AG20443 (cell line): ENCODE measurements around the gene YTHDF1.
"Not testable (repeated sequence)": the region's sequence is repeated elsewhere in the genome, so short reads cannot be mapped to it uniquely, and the experiment has no call there.

ENCODE experiments used
- DNase-seq: peaks from one replicate; pipeline ENCODE4 v3.0.0; 2012; ENCODE audit warnings: low spot score, mixed read lengths

Gene YTHDF1

DNA sequence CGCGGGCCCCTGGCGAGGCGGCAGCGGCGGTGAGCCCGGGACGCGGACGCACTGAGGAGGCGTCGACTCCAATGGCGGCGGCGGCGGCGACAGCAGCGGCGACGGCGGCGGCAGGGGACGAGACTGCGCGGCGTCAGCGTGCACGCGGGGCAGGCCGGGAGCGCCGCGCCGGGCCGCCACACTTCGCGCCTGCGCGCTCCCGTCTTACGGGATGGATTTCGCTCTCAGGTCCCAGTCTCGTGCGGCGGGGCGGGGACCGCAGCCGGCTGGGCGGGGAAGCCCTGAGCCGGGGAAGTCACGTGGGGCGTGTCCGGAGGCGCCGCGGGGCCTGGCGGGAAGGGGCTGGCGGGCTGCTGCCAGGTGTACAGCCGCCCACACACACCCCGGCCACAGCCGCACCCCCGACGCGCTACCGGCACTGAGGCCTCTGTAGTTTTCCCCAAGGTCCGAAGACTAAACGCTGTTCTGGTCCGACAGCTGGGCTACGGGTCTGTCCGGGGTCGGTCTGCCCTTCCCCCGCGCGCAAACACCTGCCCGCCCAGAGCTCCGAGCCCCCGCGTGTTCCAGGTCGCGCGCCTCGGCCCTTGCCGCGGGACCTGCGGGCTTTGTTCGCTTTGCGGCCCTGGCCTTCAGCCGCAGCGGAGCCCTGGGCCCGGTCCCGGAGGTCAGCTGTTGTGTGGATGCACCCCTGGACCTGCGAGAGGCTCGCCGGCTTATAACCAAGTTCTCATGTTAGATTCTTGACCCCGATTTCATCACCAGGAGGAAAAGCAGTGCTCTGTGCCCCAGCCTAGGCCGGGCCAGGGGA lies at the start of gene YTHDF1:
TSS of gene YTHDF1 (minus strand) at position 91 of the 808 bp plus-strand sequence. CDS start 239 bp downstream, outside the sequence.
- DNase-seq: peak; percentile 100

DNA sequence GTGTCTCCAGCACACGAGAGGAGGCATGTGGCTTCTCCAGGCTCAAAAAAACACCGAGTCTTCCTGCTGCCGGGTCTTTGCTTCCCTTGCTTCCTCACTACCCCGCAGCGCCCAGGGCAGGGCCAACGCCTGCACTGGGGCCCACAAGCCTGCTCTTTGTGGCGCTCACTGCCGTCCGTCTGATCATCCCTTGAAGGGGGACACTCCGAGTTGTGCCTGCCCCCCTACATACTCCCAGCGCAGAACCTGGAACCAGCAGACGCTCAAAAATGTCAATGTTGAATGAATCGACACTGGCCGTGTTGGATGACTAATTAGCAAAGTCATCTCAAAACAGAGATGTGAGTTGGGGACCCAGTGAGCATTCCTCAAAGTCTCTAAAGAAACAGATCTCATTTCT lies 48.6 kb upstream of the YTHDF1 start:
- no peak for DNase-seq

DNA sequence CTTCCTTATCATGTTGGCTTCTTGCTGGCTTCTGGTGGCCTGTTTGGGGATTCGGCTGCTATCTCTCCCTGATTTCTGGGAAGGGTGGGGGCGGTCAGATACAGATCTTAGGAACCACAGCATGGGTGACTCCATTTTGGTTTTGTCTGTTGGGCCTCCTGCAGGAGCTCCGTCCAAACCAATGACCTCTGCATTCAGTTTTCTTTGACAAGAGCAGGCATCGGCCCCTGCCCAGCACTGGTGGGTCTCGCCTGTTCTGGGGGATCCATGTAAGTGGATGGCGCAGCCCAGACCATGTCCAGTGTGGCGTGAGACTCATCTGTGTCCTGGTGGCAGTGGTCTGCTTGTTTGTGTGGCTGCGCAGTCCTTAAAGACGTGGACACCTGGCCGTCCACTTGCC lies 48.1 kb upstream of the YTHDF1 start:
- no peak for DNase-seq

DNA sequence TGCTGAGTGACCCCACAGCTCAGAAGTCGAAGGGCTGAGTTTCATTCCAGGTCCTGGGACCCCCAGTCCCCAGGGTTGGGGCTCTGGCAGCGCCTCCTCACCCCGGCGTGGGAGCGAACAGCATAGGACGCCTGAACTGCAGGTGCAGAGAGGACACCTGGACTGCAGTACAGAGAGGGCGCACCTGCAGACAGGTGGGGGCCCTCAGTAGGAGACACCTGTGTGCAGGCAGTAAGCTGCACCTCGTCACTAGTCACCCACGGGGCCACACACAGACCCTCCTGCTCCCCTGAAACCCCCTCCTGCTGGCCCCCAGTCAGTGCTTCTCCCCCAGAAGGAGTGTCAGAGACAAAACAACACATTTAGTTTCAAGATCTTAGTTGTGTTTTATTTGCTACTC lies 46.9 kb upstream of the YTHDF1 start:
- DNase-seq: no peak

DNA sequence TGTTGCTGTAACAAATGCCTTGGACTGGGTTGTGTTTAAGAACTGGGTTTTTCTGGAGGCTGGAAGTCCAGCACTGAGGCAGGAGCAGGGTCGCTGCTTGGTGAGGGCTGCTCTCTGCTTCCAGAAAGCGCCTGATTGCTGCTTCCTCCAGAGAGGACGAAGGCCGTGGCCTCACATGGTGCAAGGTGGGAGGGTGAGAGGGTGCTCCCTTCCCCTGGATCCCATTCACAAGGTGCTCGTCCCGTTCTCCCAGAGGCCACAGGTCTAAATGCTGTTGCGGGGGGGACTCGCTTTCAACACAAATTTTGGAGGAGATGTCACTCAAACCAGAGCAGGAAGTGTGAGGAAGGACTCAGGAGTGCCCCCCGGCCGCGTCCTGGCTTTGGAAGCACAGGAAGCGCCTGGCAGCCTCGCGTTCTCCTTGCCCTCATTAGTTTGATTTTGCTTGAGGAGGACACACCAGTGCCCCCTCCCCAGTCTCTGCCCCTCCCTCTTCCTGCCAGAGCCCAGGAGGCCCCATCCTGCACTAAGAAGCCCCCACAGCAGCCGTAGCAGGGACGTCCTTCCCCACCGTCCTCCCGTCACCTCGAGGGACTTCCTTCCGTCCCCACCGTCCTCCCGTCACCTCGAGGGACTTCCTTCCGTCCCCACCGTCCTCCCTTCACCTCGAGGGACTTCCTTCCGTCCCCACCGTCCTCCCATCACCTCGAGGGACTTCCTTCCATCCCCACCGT lies 46.0 kb upstream of the YTHDF1 start:
- DNase-seq: no peak

DNA sequence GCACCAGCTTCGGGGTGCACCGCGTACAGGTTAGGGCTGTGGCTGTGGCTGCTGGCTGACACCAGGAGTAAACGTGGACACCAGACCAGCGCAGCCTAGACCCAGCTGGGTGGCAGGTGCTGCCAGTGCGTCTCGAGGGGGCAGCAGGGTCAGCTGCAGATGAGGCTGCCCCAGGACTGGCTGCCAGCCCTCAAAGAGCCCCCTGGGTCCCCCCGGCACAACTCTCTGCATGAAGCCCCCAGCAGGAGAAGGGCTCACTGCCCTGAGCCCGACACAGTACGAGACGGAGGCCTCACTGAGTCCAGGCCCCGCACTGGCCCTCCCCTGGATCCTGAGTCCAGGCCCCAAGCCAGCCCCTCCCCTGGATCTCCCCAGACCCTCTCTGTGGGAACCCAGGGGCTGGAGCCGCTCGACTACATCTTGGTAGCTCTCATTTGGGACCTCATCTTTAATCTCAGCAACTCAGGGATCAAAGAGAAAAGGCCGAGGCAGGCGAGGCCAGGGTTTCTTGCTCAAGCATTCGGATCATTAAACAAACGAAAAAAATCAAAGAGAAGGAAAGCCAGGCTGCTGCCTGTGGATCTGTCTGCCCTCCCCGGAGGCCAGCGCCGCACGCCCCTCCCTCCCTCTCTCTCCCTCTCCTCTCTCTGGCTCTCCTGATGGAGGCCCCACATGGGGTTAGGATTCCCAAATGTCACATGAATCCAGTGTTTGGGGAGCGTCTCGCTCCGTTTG lies 45.3 kb upstream of the YTHDF1 start:
- DNase-seq: no peak

DNA sequence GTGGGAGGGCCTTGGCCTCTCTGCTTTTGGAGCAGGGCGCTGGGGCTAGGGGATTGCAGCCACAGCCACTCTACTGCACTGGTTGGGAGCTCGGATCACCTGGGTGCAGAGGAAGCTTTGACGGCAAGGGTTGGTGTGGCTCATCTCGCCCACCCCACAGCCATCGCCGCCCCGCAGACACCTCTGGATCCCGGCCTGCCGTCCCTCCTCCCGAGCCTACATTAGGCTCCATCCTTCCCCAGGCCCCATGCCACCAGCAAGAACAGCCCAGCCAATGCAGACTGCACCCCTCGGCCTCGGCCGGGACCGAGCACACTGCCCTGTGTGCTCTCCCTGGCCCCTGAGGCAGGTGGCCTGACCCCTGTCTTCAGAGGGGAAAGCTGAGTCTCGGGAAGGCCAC lies 44.6 kb upstream of the YTHDF1 start:
- DNase-seq: no peak

DNA sequence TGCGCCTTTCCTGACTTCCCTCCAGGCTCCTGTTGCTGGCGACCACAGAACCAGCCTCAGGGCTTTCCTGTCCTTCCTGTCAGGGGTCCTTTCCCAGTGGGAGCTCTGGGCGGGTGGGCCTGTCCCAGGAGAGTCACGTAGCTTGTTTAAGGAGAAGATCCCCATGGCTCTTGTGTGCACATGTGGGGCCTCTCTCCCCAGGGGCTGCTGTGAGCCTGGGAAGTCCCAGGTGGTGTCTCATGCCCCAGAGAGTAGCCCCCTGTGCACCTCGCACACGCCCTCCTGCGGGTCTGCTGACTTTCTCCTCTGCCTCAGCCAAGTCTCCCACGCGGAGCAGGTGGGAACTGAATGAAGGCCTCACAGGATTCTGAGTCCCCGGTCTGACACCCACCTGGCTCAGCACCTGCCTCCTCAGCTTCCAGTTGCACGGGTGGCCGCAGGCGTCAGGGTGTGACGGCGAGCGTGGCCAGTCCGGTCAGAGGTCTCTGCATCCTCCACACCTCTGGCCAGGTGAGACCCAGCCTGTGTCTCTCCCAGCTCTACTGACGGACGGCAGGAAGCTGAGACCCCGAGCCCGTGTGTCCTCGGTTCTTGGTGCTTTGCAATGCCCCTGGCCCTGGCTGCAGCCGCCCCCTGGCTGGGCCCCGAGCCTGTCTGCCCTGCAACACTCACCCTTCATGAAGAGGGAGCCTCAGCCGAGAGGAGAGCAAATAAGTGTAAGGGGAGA lies 44.0 kb upstream of the YTHDF1 start:
- DNase-seq: no peak

DNA sequence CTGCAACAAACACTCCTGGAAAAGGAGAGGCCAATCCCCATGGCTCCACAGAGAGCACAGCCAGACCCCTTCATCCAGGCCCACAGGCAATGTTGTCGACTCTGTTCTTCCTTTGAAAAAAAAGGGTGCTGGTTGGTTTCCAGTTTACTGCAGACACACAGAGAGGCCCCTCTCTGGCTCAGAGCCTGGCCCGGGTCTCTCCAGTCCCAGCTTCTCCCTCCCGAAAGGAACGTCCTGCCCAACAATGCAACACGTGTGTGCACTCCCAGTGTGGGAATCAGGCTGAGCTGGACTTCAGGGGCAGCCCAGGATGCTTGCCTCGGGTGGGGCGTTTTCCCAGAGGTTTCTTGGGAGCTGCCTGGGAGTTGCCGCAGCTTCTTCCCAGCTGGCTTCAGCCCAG lies 42.9 kb upstream of the YTHDF1 start:
- no peak for DNase-seq

DNA sequence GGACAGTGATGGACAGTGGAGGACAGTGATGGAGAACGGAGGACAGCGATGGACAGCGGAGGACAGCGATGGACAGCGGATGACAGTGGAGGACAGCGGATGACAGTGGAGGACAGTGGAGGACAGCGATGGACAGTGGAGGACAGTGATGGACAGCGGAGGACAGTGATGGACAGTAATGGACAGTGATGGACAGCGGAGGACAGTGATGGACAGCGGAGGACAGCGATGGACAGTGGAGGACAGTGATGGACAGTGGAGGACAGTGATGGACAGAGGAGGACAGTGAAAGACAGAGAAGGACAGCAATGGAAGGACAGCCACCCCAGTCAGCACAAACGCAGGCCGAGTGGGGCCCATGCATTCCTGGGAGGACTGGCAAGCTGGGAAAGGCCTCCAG lies 41.7 kb upstream of the YTHDF1 start:
- no peak for DNase-seq

DNA sequence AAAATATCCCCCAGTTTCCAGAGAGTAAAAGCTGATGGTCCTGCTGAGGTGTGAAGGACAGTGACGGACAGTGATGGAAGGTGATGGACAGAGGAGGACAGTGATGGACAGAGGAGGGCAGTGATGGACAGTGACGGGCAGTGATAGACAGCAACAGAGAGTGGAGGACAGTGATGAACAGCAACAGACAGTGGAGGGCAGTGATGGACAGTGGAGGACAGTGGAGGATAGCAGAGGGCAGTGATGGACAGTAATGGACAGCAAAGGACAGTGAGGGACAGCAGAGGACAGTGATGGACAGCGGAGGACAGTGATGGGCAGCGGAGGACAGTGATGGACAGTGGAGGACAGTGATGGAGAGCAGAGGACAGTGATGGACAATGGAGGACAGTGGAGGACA lies 41.0 kb upstream of the YTHDF1 start:
- no peak for DNase-seq

DNA sequence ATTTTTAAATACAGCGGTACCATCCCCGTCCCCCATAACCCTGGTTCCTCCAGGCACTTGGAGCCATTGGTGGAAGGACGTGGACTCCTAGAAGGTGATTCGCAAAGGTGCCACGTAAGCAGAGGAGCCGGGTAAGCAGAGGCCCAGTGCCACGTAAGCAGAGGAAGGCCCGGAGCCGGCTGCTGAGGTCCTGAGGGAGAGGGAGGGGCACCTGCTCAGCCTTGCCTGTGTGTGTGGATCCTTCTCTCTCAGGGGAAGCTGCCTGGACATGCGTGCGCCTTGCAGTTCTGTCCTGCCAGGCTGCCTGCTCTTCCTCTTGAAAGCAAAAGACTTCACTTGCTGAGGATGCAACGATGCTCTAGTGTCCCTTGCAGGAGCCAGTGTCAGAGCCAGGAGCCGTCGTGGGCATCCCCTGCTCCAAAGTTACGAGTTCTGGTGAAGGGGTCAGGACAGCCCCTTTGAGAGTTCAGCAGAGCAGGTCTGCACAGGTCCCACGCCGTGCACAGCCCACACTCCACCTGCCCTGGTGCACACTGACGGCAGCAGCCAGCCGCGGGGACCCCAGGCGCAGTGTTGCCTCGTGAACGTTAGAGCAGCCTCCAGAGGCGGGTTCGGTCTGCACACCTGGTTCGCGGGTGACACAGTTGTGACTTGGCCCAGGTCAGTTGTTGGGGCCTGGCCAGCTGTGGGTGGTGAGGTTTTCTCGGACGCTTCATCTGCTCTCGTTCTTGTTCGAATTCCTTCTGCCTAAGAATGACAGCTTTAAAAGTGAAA lies 40.2 kb upstream of the YTHDF1 start:
- no peak for DNase-seq

DNA sequence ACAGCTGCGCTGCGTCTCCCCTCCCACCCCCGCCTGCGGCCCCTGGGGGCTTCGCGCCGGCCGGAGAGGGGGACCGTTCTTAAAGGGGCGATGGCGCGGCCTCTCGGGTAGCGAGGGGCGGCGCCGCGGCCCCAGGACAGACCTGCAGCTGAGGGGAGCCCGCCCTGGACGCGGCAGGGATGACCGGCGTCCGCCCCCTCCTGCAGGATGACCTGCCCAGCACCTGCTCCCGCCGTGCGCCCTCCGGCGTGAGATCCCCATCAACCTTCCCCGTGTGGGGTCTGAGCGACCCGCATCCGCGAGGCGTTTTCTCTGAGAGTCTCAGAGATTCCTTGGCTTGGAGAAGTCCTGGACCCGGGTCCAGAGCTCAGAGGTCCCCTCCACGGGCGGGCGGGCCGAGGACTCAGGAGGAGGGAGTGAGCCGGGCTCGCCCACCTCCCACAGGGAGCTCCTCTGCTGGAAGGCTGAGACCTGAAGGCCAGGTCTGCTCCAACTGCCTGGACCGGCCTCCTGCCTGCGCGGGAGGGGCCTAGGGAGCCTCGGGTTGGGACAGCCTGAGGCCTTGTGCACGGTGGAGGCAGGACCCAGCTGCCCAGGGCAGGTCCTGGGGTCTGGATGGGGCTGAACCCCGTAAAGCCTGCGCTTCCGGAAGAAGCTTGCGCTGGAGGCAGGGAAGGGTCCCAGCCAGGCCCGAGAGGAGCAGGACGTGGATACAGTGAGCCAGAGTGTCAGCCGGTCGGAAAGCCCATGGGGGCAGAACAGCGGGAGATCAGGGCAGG lies 38.9 kb upstream of the YTHDF1 start:
- DNase-seq: no peak

DNA sequence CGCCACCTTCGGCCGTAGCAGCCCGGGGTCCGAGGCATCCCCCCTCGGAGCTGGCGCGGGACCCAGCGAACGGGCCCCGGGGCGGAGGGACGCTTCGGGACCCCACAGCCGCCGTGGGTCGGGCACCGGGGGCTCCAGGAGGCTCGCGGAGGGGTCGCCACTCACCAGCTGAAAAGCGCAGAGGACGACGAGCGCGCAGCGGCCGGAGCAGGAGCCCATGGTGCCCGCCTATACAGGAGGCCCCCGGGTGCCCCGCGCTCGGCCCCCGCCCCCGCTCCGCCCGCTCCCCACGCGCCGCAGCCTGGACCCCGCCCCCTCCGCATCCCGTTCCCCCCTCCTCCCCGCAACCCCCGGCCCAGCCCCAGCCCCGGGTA lies 38.3 kb upstream of the YTHDF1 start, which contains the start of gene NKAIN4:
TSS of gene NKAIN4 (minus strand) at position 232 of the 374 bp plus-strand sequence. CDS start at position 219, 13 bp downstream.
- no peak for DNase-seq

DNA sequence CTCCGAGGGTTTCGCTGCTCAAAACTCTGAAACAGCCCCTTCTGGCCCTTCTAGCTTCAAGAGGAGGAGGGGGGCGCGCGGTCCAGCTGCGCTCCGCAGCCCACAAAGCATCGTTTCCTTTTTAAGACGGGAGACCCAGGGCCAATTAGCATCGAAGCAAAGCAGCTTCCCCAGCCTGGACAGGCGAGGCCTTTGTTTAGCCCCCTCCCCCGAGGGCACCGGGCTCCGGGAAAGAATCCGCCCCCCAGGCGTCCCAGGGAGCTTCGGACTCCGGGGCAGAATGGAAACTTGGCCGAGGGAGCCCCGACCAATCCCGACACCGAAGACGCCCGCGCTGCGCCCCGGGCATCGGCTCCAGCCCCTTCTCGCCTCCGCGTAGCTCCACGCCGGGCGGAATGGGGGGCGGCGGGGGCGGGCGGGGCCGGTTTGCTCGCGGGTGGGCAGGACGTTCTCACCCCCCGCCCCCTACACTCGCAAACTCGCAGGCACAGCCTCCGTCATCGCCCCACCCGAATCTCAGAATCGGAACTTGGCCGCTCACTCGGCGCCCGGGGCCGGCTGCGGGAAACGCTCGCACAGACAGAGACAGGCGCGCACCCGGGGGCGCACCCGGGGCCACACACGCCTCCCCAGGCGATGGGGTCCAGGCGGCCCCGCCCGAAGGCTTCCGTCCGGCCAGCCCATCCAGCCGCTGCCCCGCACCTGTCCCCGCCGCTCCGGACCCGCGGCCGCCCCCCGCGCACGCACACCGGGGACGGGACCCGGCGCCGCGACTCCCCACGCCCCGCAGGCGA lies 37.7 kb upstream of the YTHDF1 start:
- peak; percentile 60 for DNase-seq

DNA sequence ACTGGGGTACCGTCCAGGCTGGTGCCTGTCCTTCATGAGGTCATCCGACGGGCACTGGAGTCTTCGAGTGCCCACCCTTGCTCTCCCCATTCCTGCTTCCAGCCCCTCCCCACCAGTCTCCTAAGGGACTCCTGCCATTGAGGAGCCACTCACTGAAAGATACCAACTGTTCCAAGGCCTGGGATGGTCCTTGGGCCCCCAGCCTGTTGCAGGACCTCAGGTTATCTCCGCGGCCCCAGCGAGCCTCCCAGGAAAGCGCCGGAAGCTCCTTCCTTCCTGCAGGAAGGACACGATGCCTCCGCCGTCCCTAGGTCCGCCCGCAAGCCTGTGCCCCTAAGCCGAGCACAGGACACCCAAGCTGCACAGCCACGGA lies 37.1 kb upstream of the YTHDF1 start:
- no peak for DNase-seq

DNA sequence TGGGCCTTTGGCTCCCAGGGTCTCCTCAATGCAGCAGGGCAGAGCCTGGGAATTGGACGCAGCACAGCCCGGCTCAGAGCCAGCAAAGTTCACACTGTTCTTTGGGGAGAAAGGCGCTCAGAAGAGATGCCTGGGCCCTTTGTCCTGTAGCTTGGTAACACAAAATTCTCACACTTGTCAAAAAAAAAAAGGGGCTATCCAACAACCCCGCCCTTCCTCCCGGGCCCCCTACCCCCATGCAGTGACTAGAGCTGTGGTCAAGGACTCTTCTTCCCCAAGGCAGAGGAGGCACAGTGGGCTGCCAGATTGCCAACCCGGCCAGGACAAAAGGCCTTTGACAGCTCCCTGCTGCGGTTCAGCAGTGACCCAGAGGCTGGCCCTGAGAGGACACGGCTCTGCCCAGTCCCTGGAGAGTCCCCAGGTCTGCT lies 36.4 kb upstream of the YTHDF1 start:
- DNase-seq: no peak

DNA sequence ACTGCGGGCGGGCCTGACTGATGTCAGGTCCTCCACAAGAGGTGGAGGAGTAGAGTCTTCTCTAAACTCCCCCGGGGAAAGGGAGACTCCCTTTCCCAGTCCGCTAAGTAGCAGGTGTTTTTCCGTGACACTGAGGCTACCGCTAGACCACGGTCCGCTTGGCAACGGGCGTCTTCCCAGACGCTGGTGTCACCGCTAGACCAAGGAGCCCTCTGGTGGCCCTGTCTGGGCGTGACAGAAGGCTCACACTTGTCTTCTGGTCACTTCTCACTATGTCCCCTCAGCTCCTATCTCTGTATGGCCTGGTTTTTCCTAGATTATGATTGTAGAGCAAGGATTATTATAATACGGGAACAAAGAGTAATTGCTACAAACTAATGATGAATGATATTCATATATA lies 35.4 kb upstream of the YTHDF1 start:
- not testable (repeated sequence) for DNase-seq

DNA sequence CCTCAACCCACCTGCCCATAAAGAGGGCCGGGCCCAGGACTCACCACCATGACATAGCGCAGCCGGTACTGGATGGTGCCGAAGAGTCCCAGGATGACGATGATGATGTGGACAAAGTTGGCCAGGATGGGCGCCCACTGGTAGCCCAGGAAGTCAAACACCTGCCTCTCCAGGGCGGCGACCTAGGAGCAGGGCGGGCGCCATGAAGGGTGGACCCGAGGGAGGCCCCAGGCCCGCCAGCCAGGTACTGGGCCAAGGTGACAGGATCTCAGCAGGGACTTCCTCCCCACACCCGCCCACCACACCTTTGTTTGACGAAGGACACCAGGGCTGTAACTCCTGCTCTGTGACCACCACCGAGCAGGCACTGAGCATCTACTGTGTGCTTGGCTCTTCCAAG lies 34.0 kb upstream of the YTHDF1 start:
- DNase-seq: no peak
